Ovary (tissue), 3 donors: ENCODE measurements around the gene HTN1.
"Not testable (repeated sequence)": the region's sequence is repeated elsewhere in the genome, so short reads cannot be mapped to it uniquely, and the experiment has no call there.

Source experiments
- EP300 ChIP-seq: sonication (generic); formaldehyde crosslinking; IDR thresholded peaks from one replicate; pipeline ENCODE4 v1.6.1; 2017; ENCODE audit warnings: antibody characterized with exemption
- TF ChIP-seq, protein P1 (sequence below), 3 donors: fragments of 450-650 bp in 2 of 3; fragments of 200-600 bp in 1 of 3; IDR thresholded peaks; one replicate each; pipeline versions ENCODE4 v1.5.1 to v1.8.0; 2016 to 2022; ENCODE audit warnings: antibody characterized with exemption in 3 of 3, mild to moderate bottlenecking in 1 of 3
- donor health status: DM: no; HTN: no; CAD: no.

DNA sequence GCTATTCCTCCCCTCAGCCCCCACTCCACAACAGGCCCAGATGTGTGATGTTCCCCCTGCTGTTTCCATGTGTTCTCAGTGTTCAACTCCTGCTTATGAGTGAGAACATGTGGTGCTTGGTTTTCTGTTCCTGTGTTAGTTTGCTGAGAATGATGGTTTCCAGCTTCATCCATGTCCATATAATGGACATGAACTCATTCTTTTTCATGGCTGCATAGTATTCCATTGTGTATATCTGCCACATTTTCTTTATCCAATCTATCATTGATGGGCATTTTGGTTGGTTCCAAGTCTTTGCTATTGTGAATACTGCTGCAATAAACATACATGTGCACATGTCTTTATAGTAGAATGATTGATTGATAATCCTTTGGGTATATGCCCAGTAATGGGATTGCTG, 10.3 kb upstream of the HTN1 start:
- TF ChIP-seq, protein P1, sequence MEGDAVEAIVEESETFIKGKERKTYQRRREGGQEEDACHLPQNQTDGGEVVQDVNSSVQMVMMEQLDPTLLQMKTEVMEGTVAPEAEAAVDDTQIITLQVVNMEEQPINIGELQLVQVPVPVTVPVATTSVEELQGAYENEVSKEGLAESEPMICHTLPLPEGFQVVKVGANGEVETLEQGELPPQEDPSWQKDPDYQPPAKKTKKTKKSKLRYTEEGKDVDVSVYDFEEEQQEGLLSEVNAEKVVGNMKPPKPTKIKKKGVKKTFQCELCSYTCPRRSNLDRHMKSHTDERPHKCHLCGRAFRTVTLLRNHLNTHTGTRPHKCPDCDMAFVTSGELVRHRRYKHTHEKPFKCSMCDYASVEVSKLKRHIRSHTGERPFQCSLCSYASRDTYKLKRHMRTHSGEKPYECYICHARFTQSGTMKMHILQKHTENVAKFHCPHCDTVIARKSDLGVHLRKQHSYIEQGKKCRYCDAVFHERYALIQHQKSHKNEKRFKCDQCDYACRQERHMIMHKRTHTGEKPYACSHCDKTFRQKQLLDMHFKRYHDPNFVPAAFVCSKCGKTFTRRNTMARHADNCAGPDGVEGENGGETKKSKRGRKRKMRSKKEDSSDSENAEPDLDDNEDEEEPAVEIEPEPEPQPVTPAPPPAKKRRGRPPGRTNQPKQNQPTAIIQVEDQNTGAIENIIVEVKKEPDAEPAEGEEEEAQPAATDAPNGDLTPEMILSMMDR (IDR thresholded peaks at IDR 0.05) = not testable (repeated sequence)
- TF ChIP-seq EP300 = not testable (repeated sequence)
